ENCODE measurements around the gene TNFAIP6.
"Not testable (repeated sequence)": the region's sequence is repeated elsewhere in the genome, so short reads cannot be mapped to it uniquely, and the experiment has no call there.

Gene TNFAIP6, protein sequence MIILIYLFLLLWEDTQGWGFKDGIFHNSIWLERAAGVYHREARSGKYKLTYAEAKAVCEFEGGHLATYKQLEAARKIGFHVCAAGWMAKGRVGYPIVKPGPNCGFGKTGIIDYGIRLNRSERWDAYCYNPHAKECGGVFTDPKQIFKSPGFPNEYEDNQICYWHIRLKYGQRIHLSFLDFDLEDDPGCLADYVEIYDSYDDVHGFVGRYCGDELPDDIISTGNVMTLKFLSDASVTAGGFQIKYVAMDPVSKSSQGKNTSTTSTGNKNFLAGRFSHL

GRCh38 chr2:151357359-151357758 lies at the start of gene TNFAIP6:
Gene TNFAIP6 (plus strand): TSS chr2:151357592. CDS start chr2:151357667, 75 bp downstream.
- peaks cover 18% of the 10 kb centered on the region for H3K4me1 ChIP-seq (ENCODE audit: control insufficient read depth, insufficient read depth, low read length)
- H3K9ac ChIP-seq (ENCODE audit: low read depth, low read length) = no peak within 1 kb of the TSS
- no peaks in the 10 kb centered on the region for H3K9me3 ChIP-seq (ENCODE audit: control insufficient read depth, insufficient read depth, low read length)
- H3K4me3 ChIP-seq (ENCODE audit: low read depth, low read length) = no peak within 1 kb of the TSS
- H3K27me3 ChIP-seq (ENCODE audit: control insufficient read depth, insufficient read depth, low read length) = no peaks in the 10 kb centered on the region
- no peaks in the 10 kb centered on the region for H3K36me3 ChIP-seq (ENCODE audit: control insufficient read depth, insufficient read depth, low read length)

DNA sequence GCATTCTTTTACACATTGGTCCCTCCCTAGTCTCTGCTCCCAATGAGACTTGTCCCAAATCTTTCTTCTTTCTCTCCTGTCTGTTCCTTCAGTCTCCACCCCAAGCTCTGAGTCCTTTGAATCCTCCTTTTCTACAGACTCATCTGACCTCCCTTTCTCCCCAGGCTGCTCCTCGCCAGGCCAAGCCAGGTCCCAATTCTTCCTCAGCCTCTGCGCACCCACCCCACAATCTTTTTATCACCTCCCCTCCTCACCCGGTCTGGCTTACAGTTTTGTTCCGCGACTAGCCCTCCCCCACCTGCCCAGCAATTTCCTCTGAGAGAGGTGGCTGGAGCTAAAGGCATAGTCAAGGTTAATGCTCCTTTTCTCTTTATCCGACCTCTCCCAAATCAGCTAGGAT lies 47.1 kb upstream of the TNFAIP6 start:
- H3K4me1 ChIP-seq (ENCODE audit: control insufficient read depth, insufficient read depth, low read length); H3K9ac ChIP-seq (ENCODE audit: low read depth, low read length); H3K27me3 ChIP-seq (ENCODE audit: control insufficient read depth, insufficient read depth, low read length); H3K4me3 ChIP-seq (ENCODE audit: low read depth, low read length); H3K36me3 ChIP-seq (ENCODE audit: control insufficient read depth, insufficient read depth, low read length); H3K9me3 ChIP-seq (ENCODE audit: control insufficient read depth, insufficient read depth, low read length): not testable (repeated sequence)

DNA sequence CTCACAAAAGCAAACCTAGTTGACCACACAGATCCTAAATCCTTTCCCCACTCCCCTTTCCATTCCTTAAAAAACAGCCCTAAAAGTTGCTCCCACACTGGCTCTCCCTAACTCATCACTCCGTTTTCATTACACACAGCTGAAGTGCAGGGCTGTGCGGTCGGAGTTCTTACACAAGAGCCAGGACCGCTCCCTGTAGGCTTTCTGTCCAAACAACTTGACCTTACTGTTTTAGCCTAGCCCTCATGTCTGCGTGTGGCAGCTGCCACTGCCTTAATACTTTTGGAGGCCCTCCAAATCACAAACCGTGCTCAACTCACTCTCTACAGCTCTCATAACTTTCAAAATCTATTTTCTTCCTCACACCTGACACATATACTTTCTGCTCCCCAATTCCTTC lies 45.0 kb upstream of the TNFAIP6 start:
- not testable (repeated sequence) for H3K9ac ChIP-seq (ENCODE audit: low read depth, low read length); H3K36me3 ChIP-seq (ENCODE audit: control insufficient read depth, insufficient read depth, low read length); H3K4me3 ChIP-seq (ENCODE audit: low read depth, low read length); H3K9me3 ChIP-seq (ENCODE audit: control insufficient read depth, insufficient read depth, low read length); H3K4me1 ChIP-seq (ENCODE audit: control insufficient read depth, insufficient read depth, low read length); H3K27me3 ChIP-seq (ENCODE audit: control insufficient read depth, insufficient read depth, low read length)

DNA sequence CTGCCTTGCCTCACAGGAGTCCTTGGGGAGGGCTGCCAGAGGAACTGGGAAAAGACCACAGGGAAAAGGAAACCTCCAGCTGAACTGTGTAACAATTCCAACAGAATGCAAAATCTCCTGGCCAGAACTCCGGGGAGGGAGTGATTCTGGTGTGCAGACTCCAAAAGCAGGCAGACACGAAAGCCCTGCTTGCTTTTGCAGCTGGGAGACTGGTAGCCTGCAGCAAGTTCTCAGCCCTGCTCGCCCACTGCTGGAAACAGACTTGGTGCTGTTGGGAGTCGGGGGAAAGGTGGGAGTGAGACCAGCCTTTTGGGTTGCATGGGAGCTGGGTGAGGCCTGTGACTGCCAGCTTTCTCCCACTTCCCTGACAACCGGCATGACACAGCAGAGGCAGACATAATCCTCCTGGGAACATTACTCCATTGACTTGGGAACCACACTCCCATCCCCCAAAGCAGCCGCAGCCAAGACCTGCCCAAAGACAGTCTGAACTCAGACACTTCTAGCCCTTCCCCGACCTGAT lies 42.0 kb upstream of the TNFAIP6 start:
- Histone ChIP-seq H3K4me1 (ENCODE audit: control insufficient read depth, insufficient read depth, low read length) (peaks cover 10% of the 10 kb centered on the region), H3K9ac (ENCODE audit: low read depth, low read length) (no peak overlapping the region), H3K27me3 (ENCODE audit: control insufficient read depth, insufficient read depth, low read length) (no peaks in the 10 kb centered on the region), H3K4me3 (ENCODE audit: low read depth, low read length) (no peak overlapping the region), H3K36me3 (ENCODE audit: control insufficient read depth, insufficient read depth, low read length) (no peaks in the 10 kb centered on the region), H3K9me3 (ENCODE audit: control insufficient read depth, insufficient read depth, low read length) (no peaks in the 10 kb centered on the region)

DNA sequence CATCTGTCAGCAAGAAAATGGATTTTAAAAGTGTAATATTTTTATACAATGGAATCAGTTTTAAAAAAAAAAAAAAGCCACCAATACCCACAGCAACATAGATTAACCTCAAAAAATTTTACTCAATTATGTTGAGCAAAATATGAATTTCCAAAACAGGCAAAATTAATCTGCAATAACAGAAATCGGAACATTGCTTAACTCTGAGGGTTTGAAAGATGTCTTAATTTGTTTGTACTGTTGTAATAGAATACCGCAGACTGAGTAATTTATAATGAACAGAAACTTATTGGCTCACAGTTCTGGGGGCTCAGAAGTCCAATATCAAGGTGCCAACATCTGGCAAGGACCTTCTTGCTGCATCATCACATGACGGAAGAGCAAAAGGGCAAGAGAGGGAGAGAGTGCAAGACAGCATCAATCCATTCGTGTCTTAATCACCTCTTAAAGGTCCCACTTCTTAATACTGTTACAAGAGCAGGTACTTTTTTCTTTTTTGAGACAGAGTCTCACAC lies 31.8 kb upstream of the TNFAIP6 start:
- Histone ChIP-seq H3K27me3 (ENCODE audit: control insufficient read depth, insufficient read depth, low read length) (no peaks in the 10 kb centered on the region), H3K4me1 (ENCODE audit: control insufficient read depth, insufficient read depth, low read length) (no peaks in the 10 kb centered on the region), H3K4me3 (ENCODE audit: low read depth, low read length) (no peak overlapping the region), H3K36me3 (ENCODE audit: control insufficient read depth, insufficient read depth, low read length) (no peaks in the 10 kb centered on the region), H3K9me3 (ENCODE audit: control insufficient read depth, insufficient read depth, low read length) (no peaks in the 10 kb centered on the region), H3K9ac (ENCODE audit: low read depth, low read length) (no peak overlapping the region)

- H3K36me3 ChIP-seq (ENCODE audit: control insufficient read depth, insufficient read depth, low read length) = no peaks in the 10 kb centered on the region
- H3K9ac ChIP-seq (ENCODE audit: low read depth, low read length) = no peak overlapping the region
- H3K9me3 ChIP-seq (ENCODE audit: control insufficient read depth, insufficient read depth, low read length) = no peaks in the 10 kb centered on the region
- H3K27me3 ChIP-seq (ENCODE audit: control insufficient read depth, insufficient read depth, low read length) = no peaks in the 10 kb centered on the region
- H3K4me3 ChIP-seq (ENCODE audit: low read depth, low read length) = no peak overlapping the region
- no peaks in the 10 kb centered on the region for H3K4me1 ChIP-seq (ENCODE audit: control insufficient read depth, insufficient read depth, low read length)
Observed at GRCh38 chr2:151326554-151326953, 30.8 kb upstream of the TNFAIP6 start.

GRCh38 chr2:151329998-151330397 lies 27.4 kb upstream of the TNFAIP6 start:
- no peaks in the 10 kb centered on the region for H3K9me3 ChIP-seq (ENCODE audit: control insufficient read depth, insufficient read depth, low read length)
- peaks cover 9% of the 10 kb centered on the region for H3K4me1 ChIP-seq (ENCODE audit: control insufficient read depth, insufficient read depth, low read length)
- no peak overlapping the region for H3K9ac ChIP-seq (ENCODE audit: low read depth, low read length)
- H3K36me3 ChIP-seq (ENCODE audit: control insufficient read depth, insufficient read depth, low read length) = no peaks in the 10 kb centered on the region
- H3K4me3 ChIP-seq (ENCODE audit: low read depth, low read length) = no peak overlapping the region
- H3K27me3 ChIP-seq (ENCODE audit: control insufficient read depth, insufficient read depth, low read length) = no peaks in the 10 kb centered on the region

DNA sequence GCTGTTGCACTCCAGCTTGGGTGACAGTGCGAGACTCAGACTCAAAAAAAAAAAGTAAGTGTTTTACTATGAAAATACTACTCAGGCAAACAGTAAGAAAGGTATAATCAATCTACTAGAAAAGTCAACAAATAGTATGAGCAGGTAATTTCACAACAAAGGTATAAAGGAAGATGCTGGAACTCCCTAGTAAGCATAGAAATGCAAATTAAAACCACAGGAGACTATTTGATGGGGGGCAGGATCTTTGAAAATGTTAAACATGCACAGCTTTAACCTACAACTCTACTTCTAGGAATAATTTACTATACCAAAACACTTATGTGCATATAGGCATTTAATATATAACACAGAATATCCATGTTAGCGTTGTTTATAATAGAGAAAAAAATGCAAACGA lies 24.3 kb upstream of the TNFAIP6 start:
- no peaks in the 10 kb centered on the region for H3K27me3 ChIP-seq (ENCODE audit: control insufficient read depth, insufficient read depth, low read length)
- H3K4me3 ChIP-seq (ENCODE audit: low read depth, low read length) = no peak overlapping the region
- no peaks in the 10 kb centered on the region for H3K9me3 ChIP-seq (ENCODE audit: control insufficient read depth, insufficient read depth, low read length)
- H3K4me1 ChIP-seq (ENCODE audit: control insufficient read depth, insufficient read depth, low read length) = peaks cover 9% of the 10 kb centered on the region
- no peak overlapping the region for H3K9ac ChIP-seq (ENCODE audit: low read depth, low read length)
- no peaks in the 10 kb centered on the region for H3K36me3 ChIP-seq (ENCODE audit: control insufficient read depth, insufficient read depth, low read length)

DNA sequence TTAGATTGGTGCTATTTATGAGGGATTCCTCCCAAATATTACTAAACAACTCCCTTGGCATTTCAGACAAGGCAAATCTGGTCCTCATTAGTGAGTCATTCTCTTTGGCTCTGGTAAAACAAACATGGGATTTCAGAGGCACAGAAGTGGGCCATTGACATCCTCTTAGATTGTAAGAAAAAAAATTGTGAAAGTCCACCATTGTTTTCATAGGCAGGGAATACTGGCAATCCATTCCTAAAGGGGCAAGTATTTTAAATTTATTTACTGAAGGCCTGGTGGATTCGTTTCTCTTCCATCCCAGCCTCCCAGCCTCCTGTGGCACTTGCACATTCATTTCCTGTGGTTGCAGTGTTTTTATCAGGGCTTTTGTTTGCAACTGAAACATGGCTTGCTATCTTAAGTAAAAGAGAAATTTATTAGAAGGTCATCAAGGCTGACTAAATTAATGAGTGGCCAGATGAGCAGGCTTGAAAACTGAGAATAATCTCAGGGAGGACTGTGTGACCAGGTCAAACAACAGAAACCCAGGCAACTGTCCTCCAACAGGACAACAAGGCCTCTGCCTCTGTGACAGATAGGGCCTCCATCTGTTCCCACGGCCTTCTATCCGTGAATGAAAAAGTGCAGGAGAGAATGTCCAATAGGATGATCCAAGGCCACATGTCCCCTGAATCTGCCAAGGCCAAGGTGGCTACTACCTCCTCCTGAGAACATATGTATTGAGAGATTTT lies 23.1 kb upstream of the TNFAIP6 start:
- Histone ChIP-seq H3K4me3 (ENCODE audit: low read depth, low read length) (no peak overlapping the region), H3K36me3 (ENCODE audit: control insufficient read depth, insufficient read depth, low read length) (no peaks in the 10 kb centered on the region), H3K4me1 (ENCODE audit: control insufficient read depth, insufficient read depth, low read length) (peaks cover 13% of the 10 kb centered on the region), H3K9ac (ENCODE audit: low read depth, low read length) (no peak overlapping the region), H3K9me3 (ENCODE audit: control insufficient read depth, insufficient read depth, low read length) (no peaks in the 10 kb centered on the region), H3K27me3 (ENCODE audit: control insufficient read depth, insufficient read depth, low read length) (no peaks in the 10 kb centered on the region)

DNA sequence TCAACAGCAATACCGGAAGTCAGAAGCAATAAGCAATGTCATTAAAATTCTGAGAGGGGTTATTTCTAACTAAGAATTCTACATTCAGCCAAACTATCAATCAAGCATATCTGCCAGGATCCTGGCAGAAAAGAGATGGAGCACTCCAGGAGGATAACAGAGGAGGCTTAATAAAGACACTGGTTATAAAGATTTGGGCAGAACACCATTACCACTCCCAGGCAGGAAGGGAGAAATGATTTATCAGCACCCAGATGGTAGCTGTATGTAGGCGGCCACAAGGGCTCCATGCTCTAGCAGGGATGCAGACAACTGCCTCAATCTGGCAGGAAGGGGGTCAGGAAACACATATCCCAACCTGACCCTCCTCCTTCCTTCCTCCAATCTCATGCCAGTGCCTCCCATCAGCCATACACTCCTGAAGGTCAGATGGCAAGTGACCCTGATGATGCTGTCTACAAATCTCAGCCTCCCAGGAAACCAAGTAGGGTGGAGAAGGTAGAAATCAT lies 20.5 kb upstream of the TNFAIP6 start:
- Histone ChIP-seq H3K4me1 (ENCODE audit: control insufficient read depth, insufficient read depth, low read length) (peaks cover 22% of the 10 kb centered on the region), H3K27me3 (ENCODE audit: control insufficient read depth, insufficient read depth, low read length) (no peaks in the 10 kb centered on the region), H3K9me3 (ENCODE audit: control insufficient read depth, insufficient read depth, low read length) (no peaks in the 10 kb centered on the region), H3K9ac (ENCODE audit: low read depth, low read length) (no peak overlapping the region), H3K4me3 (ENCODE audit: low read depth, low read length) (no peak overlapping the region), H3K36me3 (ENCODE audit: control insufficient read depth, insufficient read depth, low read length) (no peaks in the 10 kb centered on the region)

DNA sequence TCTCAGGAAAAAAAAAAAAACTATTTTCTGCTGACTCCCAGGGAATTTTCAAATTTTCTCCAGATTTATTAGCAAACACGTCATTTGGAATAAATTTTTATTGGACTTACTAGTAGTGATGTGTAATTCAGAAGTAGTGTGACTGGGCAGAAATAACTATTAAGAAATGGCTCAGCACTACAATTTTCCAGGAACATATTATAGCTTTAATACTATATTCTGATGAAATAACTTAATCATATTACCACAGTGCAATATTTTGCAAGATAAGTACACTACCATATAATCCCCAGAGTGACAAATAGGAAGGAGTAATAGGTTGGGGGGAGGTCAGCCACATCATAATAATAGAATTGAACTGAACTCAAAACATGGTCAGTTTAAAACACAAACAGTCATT lies 19.7 kb upstream of the TNFAIP6 start:
- H3K9me3 ChIP-seq (ENCODE audit: control insufficient read depth, insufficient read depth, low read length) = no peaks in the 10 kb centered on the region
- H3K9ac ChIP-seq (ENCODE audit: low read depth, low read length) = no peak overlapping the region
- H3K4me3 ChIP-seq (ENCODE audit: low read depth, low read length) = no peak overlapping the region
- H3K27me3 ChIP-seq (ENCODE audit: control insufficient read depth, insufficient read depth, low read length) = no peaks in the 10 kb centered on the region
- no peaks in the 10 kb centered on the region for H3K36me3 ChIP-seq (ENCODE audit: control insufficient read depth, insufficient read depth, low read length)
- peaks cover 22% of the 10 kb centered on the region for H3K4me1 ChIP-seq (ENCODE audit: control insufficient read depth, insufficient read depth, low read length)

- H3K4me3 ChIP-seq (ENCODE audit: low read depth, low read length) = no peak overlapping the region
- peaks cover 22% of the 10 kb centered on the region for H3K4me1 ChIP-seq (ENCODE audit: control insufficient read depth, insufficient read depth, low read length)
- H3K9ac ChIP-seq (ENCODE audit: low read depth, low read length) = no peak overlapping the region
- H3K9me3 ChIP-seq (ENCODE audit: control insufficient read depth, insufficient read depth, low read length) = no peaks in the 10 kb centered on the region
- no peaks in the 10 kb centered on the region for H3K27me3 ChIP-seq (ENCODE audit: control insufficient read depth, insufficient read depth, low read length)
- H3K36me3 ChIP-seq (ENCODE audit: control insufficient read depth, insufficient read depth, low read length) = no peaks in the 10 kb centered on the region
Observed at GRCh38 chr2:151338115-151338514, 19.3 kb upstream of the TNFAIP6 start.

Measured in iPS-15b (cell line).